Small intestine (tissue), 7 donors: Measurements from ENCODE around the gene SPACA1. TPM values are rescaled to one million over a fixed set of nuclear protein-coding genes. Genes with fewer than 3 reads are reported as not detected.

Source experiments
- DNase-seq, 2 donors: peaks; one replicate each; pipeline versions ENCODE4 v3.0.0 to v3.0.0-alpha.2; 2013
- FAIRE-seq: peaks from 2 replicates; lab custom pipeline; 2012; peaks lifted over from hg19 to GRCh38; lab: Jason Lieb, UNC
- H3K27ac ChIP-seq, 3 donors: one replicate each; pipeline ENCODE4 v1.5.1; 2013; ENCODE audit warnings: low read length in 2 of 3, mild to moderate bottlenecking in 2 of 3, control low read depth in 1 of 3, inconsistent platforms in 1 of 3, low read depth in 1 of 3, moderate library complexity in 1 of 3
- H3K27me3 ChIP-seq, 3 donors: one replicate each; pipeline ENCODE4 v1.6.1; 2013; ENCODE audit warnings: low read length in 3 of 3, inconsistent platforms in 1 of 3; ENCODE audit not compliant: control insufficient read depth in 3 of 3, insufficient read depth in 3 of 3
- H3K36me3 ChIP-seq, 3 donors: one replicate each; pipeline ENCODE4 v1.6.1; 2013; ENCODE audit warnings: low read length in 3 of 3, inconsistent platforms in 1 of 3, low read depth in 1 of 3, mild to moderate bottlenecking in 1 of 3, moderate library complexity in 1 of 3; ENCODE audit not compliant: control insufficient read depth in 3 of 3, insufficient read depth in 2 of 3
- H3K4me1 ChIP-seq, 3 donors: one replicate each; pipeline ENCODE4 v1.6.1; 2013; ENCODE audit warnings: low read length in 2 of 3, inconsistent platforms in 1 of 3, low read depth in 1 of 3, mild to moderate bottlenecking in 1 of 3, moderate library complexity in 1 of 3; ENCODE audit not compliant: control insufficient read depth in 3 of 3, insufficient read depth in 2 of 3
- H3K4me3 ChIP-seq, 3 donors: one replicate each; pipeline ENCODE4 v1.5.1; 2013; ENCODE audit warnings: low read length in 3 of 3, control low read depth in 1 of 3, inconsistent platforms in 1 of 3, low read depth in 1 of 3, mild to moderate bottlenecking in 1 of 3, moderate library complexity in 1 of 3
- H3K9me3 ChIP-seq, 2 donors: one replicate each; pipeline ENCODE4 v1.6.1; 2013; ENCODE audit warnings: low read depth in 1 of 2, low read length in 1 of 2; ENCODE audit not compliant: control insufficient read depth in 2 of 2, insufficient read depth in 1 of 2
- WGBS, 3 donors: extraction: QIAGEN DNeasy Blood & Tissue Kit; methylation state at CpG; one replicate each; pipeline ENCODE4 v1.1.7; 2013; 5-methylcytosine and 5-hydroxymethylcytosine counted together
- polyA plus RNA-seq, 4 donors: library from polyadenylated mRNA; stranded (reverse) in 3 of 4; unstranded in 1 of 4; fragments of 200-250 nt in 3 of 4; fragments of 120-200 nt in 1 of 4; gene quantifications; one replicate each; pipeline versions ENCODE4 v1.2.1 to v1.2.3, GENCODE V29; 2013
- donor health status: healthy with polysubstance abuse.
- donor health status: control.
- donor health status: control.
- donor health status: Bipolar disorder and iron deficiency.
- donor health status: healthy.

Gene SPACA1
- polyA plus RNA-seq, 4 donors = not detected

DNA sequence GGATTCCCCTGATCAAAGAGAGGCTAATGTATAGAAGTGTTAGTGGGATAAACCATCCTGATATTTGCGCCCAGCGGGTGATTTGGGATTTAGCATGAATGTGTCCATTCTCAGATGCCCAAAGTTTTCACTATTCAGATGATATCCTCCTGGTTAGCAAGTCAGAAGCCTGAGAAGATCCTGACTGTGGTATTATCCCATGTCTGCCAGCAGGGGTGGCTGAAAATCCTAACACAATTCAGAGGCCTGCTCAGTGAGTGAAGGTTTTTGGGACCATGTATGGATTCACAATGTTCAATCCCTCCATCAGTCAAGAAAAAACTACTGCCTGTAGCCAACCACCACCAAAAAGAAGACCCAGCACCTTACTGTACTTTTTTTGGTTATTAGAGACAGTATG, 34.1 kb upstream of the SPACA1 start:
- WGBS, 3 donors = 74 to 97% (median 84%) methylated on average over 2 of the region's 2 CpGs

DNA sequence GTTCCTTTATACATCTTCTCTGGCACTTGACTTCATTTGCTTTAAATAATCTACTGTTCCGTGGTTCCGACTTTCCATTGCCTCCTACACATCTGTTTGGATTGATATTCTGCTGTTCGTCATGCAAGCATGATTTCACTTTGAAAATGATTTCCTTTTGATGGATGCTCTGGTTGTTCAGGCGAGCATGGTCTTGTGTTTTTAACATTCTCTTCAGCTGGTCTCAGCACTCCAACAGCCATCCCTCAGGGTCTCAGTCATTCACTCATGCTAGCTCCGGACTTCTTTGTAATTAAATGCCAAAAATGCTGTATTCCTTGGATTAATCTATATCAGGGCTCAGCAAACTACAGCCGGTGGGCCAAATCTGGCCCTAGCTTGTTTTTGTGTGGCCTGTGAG, 27.2 kb upstream of the SPACA1 start:
- DNase-seq (no peak), FAIRE-seq (no peak)
- H3K4me3 ChIP-seq = no peak overlapping the region
- H3K9me3 ChIP-seq = no peaks in the 10 kb centered on the region
- H3K27me3 ChIP-seq = no peaks in the 10 kb centered on the region
- H3K27ac ChIP-seq = no peak overlapping the region
- WGBS, 3 donors = 76 to 80% (median 78%) methylated on average over 6 of the region's 6 CpGs
- H3K4me1 ChIP-seq = no peaks in the 10 kb centered on the region
- no peaks in the 10 kb centered on the region for H3K36me3 ChIP-seq

More for the DNA sequence above, 34.1 kb upstream of the SPACA1 start:
- DNase-seq (no peak), FAIRE-seq (no peak)
- no peaks in the 10 kb centered on the region for H3K36me3 ChIP-seq
- peaks cover 0 to 2% (median 0%) of the 10 kb centered on the region in 3 donors for H3K4me1 ChIP-seq
- H3K27me3 ChIP-seq = no peaks in the 10 kb centered on the region
- no peak overlapping the region for H3K4me3 ChIP-seq
- H3K9me3 ChIP-seq = no peaks in the 10 kb centered on the region
- no peak overlapping the region for H3K27ac ChIP-seq

DNA sequence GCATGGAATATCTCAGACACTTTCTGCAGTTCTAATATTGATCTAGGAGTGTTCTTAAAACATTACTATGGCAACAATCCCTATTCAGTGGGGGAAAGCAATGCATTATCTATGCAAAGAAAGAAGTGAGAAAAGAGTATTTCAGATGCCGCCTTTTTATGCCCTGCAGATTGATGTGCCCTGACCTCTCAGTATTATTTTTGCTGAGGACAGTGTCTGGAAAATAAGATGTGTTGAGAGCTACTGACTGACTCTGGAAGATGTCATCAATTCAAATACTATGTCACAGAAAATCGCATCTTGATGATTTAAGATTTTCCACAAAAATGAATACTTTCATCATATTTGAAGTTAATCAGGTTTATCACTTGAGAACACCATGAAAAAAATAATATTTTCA, 22.9 kb upstream of the SPACA1 start:
- H3K9me3 ChIP-seq = peaks cover 0 to 18% of the 10 kb centered on the region in 2 donors
- no peak overlapping the region for H3K4me3 ChIP-seq
- no peak for DNase-seq
- no peaks in the 10 kb centered on the region for H3K27me3 ChIP-seq
- H3K36me3 ChIP-seq = no peaks in the 10 kb centered on the region
- 67 to 75% (median 67%) methylated on average over 2 of the region's 2 CpGs for WGBS, 3 donors
- H3K27ac ChIP-seq = no peak overlapping the region
- H3K4me1 ChIP-seq = no peaks in the 10 kb centered on the region
- no peak for FAIRE-seq

DNA sequence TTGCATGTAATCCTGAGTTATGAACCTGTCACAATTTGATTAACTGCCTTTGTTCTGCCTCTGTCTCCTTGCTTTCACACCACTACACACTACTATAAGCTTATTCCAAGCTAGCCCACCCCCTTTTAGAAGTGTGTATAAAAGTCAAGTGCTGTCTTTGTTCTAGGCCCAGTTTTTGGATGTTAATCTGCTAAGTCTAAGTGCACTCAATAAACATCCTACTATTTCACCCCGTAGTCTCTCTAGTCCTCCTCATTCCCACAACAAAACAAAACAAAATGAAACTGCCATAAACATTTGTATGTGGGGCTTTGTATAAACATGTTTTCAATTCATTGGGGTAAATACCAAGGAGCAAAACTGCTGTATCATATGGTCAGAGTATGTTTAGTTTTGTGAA, 16.1 kb upstream of the SPACA1 start:
- Histone ChIP-seq H3K4me3 (no peak overlapping the region), H3K4me1 (no peaks in the 10 kb centered on the region), H3K27ac (no peak overlapping the region), H3K9me3 (peaks cover 0 to 27% of the 10 kb centered on the region in 2 donors), H3K27me3 (no peaks in the 10 kb centered on the region), H3K36me3 (no peaks in the 10 kb centered on the region)
- 74 to 93% (median 86%) methylated on average over 1 of the region's 1 CpG for WGBS, 3 donors
- DNase-seq = no peak
- no peak for FAIRE-seq

DNA sequence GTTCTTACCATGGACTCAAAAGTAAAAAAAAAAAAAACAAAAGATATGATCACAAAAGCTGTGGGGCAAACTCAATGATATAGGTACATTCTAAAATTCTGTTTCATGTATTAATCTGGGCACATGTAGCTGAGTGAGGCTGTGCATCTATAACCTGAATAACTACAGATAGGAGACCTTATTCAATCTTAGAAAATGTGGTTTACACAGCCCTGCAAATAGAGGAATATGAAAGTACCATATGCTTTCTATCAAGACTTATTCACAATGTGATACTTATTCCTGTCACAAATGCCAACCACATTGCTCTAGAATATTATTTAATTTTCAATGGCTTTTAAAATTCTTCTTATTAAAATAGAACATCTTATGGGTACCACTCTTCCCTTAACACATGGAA, 3.1 kb upstream of the SPACA1 start:
- H3K4me1 ChIP-seq = peaks cover 0 to 3% (median 0%) of the 10 kb centered on the region in 3 donors
- no peak overlapping the region for H3K4me3 ChIP-seq
- FAIRE-seq (no peak), DNase-seq (no peak)
- H3K9me3 ChIP-seq = peaks cover 0 to 4% of the 10 kb centered on the region in 2 donors
- H3K27ac ChIP-seq = no peak overlapping the region
- no peaks in the 10 kb centered on the region for H3K27me3 ChIP-seq
- H3K36me3 ChIP-seq = no peaks in the 10 kb centered on the region

DNA sequence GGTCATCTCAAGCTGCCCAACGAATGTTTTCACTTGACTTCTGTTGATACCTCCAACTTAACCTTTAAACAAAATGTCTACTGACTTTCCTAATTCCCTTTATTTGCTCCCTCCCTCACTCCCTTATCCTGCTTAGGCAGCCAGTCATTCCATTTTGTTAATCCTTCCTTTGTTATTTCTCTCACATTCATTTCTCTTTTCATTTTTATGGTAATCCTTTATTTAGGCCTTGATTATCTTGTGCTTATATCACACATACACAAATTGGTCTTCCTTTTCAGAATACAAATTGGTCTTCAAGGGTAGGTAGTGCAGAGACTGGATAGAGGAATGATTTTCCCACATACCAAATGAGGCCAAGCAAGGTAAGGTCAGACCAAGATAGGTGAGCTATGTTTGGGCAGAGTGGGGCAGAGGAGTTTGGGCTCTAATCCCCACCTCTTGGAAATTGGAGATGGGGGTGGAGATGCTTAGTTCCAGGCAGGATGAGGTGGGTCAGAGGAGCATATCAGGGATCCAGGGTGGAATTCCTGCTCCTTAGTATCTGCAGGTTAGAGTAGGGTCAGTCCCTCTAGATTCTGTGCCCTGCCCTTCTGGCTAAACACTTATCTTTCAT, 2.0 kb upstream of the SPACA1 start:
- FAIRE-seq (no peak), DNase-seq (no peak)
- WGBS, 3 donors = 76 to 78% (median 76%) methylated on average over 1 of the region's 1 CpG
- Histone ChIP-seq H3K4me3 (no peak overlapping the region), H3K27me3 (no peaks in the 10 kb centered on the region), H3K9me3 (peaks cover 0 to 4% of the 10 kb centered on the region in 2 donors), H3K27ac (no peak overlapping the region), H3K4me1 (peaks cover 0 to 3% (median 0%) of the 10 kb centered on the region in 3 donors), H3K36me3 (no peaks in the 10 kb centered on the region)

DNA sequence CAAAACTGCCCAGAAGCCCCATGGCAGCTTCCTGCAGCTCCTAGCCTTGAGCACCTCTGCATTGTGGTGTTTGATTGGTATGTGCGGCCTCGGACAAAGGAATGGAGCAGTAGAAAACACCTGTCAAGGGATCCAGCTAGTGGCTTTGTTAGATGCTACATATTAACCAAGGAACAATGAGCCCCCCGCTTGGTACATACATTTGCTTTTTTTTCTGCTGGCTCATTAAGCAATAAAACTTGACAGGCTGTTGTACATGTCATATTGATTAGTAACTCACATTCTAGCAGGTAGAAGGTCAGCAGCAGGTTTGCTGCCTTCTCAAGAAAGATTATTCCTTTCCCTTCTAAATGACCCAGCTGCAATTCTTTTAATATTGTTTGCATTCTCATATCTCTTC, 937 bp downstream of the SPACA1 start:
- Histone ChIP-seq H3K9me3 (peaks cover 0 to 4% of the 10 kb centered on the region in 2 donors), H3K27ac (peak overlapping the region in 1 of 3 donors; percentile 25), H3K27me3 (no peaks in the 10 kb centered on the region), H3K4me1 (peaks cover 0 to 3% (median 0%) of the 10 kb centered on the region in 3 donors), H3K36me3 (no peaks in the 10 kb centered on the region), H3K4me3 (no peak overlapping the region)
- DNase-seq = peak; percentile 2 to 70
- 14 to 66% (median 32%) methylated on average over 3 of the region's 3 CpGs for WGBS, 3 donors
- no peak for FAIRE-seq

DNA sequence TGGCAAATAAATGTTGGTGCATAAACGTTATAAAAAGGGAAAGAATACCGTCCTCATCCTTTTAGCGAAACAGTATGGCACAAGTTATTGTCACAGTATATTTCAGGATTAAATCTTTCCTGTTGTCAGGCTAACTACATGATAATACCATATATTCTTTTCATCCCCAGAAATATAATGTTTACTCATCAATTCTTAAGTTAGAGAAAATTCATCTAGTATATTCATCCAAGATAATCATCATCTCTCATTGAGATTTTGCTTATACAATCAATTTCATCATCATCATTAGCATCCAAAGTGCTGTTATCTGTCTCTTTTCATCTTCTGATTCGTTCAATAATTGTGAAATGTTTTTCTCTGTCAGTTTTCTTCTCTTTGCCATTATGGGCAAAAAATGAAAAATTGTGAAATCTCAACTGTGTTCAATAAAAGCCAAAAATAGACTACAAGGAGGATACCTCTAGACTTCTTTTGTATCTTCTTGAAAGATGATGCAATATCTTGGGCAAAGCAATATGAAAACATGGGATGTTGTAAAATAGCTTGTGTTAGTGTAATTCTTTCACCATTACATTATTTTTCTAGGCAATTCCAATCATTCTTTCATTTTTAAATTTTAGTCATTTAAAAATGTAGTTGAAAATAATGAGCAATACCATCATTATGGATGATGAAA, 2.6 kb downstream of the SPACA1 start:
- Histone ChIP-seq H3K36me3 (no peaks in the 10 kb centered on the region), H3K4me1 (peaks cover 0 to 3% (median 0%) of the 10 kb centered on the region in 3 donors), H3K4me3 (no peak overlapping the region), H3K27me3 (no peaks in the 10 kb centered on the region), H3K27ac (no peak overlapping the region), H3K9me3 (peaks cover 0 to 4% of the 10 kb centered on the region in 2 donors)
- 73 to 81% (median 81%) methylated on average over 4 of the region's 4 CpGs for WGBS, 3 donors
- DNase-seq (no peak), FAIRE-seq (no peak)
